ENCODE data around the gene ATMIN. TPM values are rescaled to one million over a fixed set of nuclear protein-coding genes. Genes with fewer than 3 reads are reported as not detected.

The ATMIN gene
- total and polyA plus RNA-seq, 12 donors, result 7.4 to 32.0 (median 29.0) TPM

DNA sequence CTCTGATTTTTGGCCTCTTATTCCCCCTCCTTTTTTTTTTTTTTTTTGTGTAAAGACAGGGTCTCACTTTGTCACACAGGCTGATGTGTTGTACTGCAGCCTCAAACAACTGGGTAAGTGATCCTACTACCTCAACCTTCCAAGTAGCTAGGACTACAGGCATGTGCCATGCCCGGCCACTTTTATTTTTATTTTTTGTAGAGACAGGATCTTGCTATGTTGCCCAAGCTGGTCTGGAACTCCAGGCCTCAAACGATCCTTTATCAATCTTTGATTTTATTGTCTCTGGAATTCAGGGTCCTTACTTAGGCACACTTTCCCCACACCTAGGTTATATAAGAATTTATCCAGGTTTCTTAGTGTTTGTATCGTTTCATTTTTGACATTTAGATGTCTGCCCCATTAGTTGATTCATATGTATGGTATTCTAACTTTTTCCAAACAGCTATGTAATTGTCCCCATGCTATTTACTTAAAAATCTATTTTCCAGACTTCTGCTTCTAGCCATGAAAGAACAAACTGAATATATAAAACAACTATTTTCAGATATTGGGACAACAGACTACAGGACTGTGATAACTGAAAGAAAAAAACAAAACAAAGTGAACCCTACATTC, 42.9 kb upstream of the ATMIN start:
- no peaks in the 10 kb centered on the region for H3K9me3 ChIP-seq
- intact Hi-C loops (cut with DNase I), result no loop called here
- peaks cover 0 to 38% (median 0%) of the 10 kb centered on the region in 9 donors for H3K36me3 ChIP-seq
- peaks cover 0 to 24% (median 15%) of the 10 kb centered on the region in 9 donors for H3K4me1 ChIP-seq
- peak overlapping the region in 1 of 10 donors; percentile 21 for H3K4me3 ChIP-seq
- TF ChIP-seq, protein P1, sequence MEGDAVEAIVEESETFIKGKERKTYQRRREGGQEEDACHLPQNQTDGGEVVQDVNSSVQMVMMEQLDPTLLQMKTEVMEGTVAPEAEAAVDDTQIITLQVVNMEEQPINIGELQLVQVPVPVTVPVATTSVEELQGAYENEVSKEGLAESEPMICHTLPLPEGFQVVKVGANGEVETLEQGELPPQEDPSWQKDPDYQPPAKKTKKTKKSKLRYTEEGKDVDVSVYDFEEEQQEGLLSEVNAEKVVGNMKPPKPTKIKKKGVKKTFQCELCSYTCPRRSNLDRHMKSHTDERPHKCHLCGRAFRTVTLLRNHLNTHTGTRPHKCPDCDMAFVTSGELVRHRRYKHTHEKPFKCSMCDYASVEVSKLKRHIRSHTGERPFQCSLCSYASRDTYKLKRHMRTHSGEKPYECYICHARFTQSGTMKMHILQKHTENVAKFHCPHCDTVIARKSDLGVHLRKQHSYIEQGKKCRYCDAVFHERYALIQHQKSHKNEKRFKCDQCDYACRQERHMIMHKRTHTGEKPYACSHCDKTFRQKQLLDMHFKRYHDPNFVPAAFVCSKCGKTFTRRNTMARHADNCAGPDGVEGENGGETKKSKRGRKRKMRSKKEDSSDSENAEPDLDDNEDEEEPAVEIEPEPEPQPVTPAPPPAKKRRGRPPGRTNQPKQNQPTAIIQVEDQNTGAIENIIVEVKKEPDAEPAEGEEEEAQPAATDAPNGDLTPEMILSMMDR (IDR thresholded peaks at IDR 0.05), result no peak
- 36 to 37% methylated on average over 3 of the region's 3 CpGs for WGBS, 2 donors
- peak overlapping the region in 7 of 10 donors; percentile 48 to 74 (median 53) for H3K27ac ChIP-seq
- no peak for DNase-seq
- no peaks in the 10 kb centered on the region for H3K27me3 ChIP-seq
- peak in 2 of 8 donors; percentile 25 to 40 for ATAC-seq

DNA sequence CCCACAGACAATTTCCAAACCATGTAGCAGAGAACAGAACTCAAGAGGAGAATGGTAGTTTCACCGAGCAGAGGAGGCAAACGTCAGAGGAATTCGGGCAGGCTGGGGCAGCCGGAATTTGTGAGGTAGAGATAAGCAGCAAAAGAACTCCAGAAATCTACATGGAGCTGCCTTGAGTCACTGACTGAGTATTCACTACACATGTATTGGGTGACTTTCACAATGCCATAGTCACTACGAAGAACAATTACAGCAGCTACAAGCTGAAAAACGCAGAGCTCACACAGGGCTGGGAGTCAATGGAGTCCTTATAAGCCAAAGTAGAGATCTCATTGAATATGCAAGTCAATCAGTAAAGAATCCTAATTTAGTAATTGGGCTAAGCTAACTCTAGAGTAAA, 42.3 kb upstream of the ATMIN start:
- 31 to 40% methylated on average over 6 of the region's 6 CpGs for WGBS, 2 donors
- H3K36me3 ChIP-seq, result peaks cover 0 to 33% (median 0%) of the 10 kb centered on the region in 9 donors
- intact Hi-C loops (cut with DNase I), result no loop called here
- H3K27me3 ChIP-seq, result no peaks in the 10 kb centered on the region
- ATAC-seq, result peak; percentile 31 to 95 (median 80)
- no peak for DNase-seq
- TF ChIP-seq, protein P1 (IDR thresholded peaks at IDR 0.05), result no peak
- peak overlapping the region in 7 of 10 donors; percentile 48 to 74 (median 53) for H3K27ac ChIP-seq
- H3K4me3 ChIP-seq, result peak overlapping the region in 1 of 10 donors; percentile 21
- no peaks in the 10 kb centered on the region for H3K9me3 ChIP-seq
- H3K4me1 ChIP-seq, result peaks cover 0 to 25% (median 18%) of the 10 kb centered on the region in 9 donors

DNA sequence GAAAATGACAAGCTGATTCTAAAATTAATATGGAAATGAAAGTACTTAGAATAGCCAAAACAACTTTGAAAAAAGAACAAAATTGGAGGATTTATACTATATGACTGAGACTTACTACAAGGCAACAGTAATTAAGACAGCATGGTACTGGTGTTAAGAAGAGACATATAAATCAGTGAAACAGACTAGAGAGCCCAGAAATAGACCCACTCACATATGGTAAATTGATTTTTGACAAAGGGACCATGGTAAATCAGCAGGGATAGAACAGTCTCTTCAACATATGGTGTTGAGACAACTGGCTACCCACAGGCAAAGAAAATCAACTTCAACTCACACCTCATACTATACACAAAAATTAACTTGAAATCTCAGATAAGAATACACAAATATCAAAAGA, 41.8 kb upstream of the ATMIN start:
- peak overlapping the region in 1 of 10 donors; percentile 21 for H3K4me3 ChIP-seq
- intact Hi-C loops (cut with DNase I), result no loop called here
- TF ChIP-seq, protein P1 (IDR thresholded peaks at IDR 0.05), result no peak
- H3K36me3 ChIP-seq, result peaks cover 0 to 33% (median 0%) of the 10 kb centered on the region in 9 donors
- H3K27me3 ChIP-seq, result no peaks in the 10 kb centered on the region
- DNase-seq (no peak), ATAC-seq (no peak)
- no peaks in the 10 kb centered on the region for H3K9me3 ChIP-seq
- peak overlapping the region in 7 of 10 donors; percentile 11 to 74 (median 53) for H3K27ac ChIP-seq
- H3K4me1 ChIP-seq, result peaks cover 0 to 26% (median 18%) of the 10 kb centered on the region in 9 donors

DNA sequence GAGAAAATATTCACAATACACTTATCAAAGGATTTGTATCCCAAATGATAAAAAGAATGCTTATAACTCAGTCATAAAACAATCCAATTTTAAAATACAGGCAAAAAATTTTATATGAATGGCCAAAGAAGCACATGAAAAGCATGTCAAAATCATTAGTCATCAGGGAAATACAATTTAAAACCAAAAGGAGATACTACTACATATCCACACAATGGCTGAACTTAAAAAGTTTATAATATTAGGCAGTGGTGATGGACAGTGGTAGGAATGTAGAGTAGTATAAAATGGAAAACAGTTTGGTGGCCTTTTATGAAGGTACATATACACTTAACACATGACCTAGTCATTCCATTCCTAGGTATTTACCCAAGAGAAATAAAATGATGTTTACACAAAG, 41.2 kb upstream of the ATMIN start:
- Histone ChIP-seq H3K27me3 (no peaks in the 10 kb centered on the region), H3K27ac (no peak overlapping the region), H3K9me3 (no peaks in the 10 kb centered on the region), H3K36me3 (peaks cover 0 to 33% (median 0%) of the 10 kb centered on the region in 9 donors), H3K4me3 (no peak overlapping the region), H3K4me1 (peaks cover 0 to 26% (median 18%) of the 10 kb centered on the region in 9 donors)
- TF ChIP-seq, protein P1 (IDR thresholded peaks at IDR 0.05), result no peak
- DNase-seq, result no peak
- intact Hi-C loops (cut with DNase I), result no loop called here
- no peak for ATAC-seq

All from heart right ventricle (tissue), 16 donors.